Measurements from ENCODE around the gene PLP1. TPM values are rescaled to one million over a fixed set of nuclear protein-coding genes. Genes with fewer than 3 reads are reported as not detected.

The PLP1 gene
- total and polyA plus RNA-seq, 2 of the 8 experiments (the other 6 are each of a cell fraction or from before 2014, with no cell fraction given): 49.2 to 218 TPM

DNA sequence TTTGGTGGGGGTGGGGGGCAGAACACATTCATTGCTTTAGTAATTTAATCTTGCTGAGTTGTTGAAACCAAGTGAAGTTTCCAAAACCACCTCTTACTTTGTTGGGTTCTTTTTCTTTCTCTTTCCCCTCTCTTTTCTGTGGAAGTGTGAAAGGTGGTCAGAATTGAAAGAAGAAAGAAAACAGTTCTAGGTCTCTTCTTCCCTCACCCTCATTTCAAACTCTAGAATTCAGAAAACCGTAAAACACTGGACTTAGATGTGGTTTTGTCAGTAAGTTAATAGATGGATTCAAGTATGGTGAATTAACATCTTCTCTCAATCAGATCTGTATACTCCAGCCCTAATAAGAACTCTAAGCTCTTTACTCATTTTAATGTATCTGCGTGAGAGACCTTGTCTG is 23.7 kb downstream of the PLP1 start:
- Histone ChIP-seq H2AK5ac (ENCODE audit: low read depth, low read length) (no peak overlapping the region), H3K56ac (replicated peaks; ENCODE audit: insufficient read length, low read depth, low read length) (no peak overlapping the region), H3K4me2 (ENCODE audit: insufficient read depth in 1 of 2, low read depth in 2 of 2, low read length in 2 of 2) (no peak overlapping the region), H4K20me1 (replicated peaks in 1 of 2; ENCODE audit: control insufficient read depth in 1 of 2, insufficient read depth in 2 of 2, low read length in 2 of 2) (no peaks in the 10 kb centered on the region), H3K23me2 (ENCODE audit: low read depth, low read length) (no peaks in the 10 kb centered on the region), H3K9me3 (ENCODE audit: insufficient read depth in 2 of 2, low read depth in 1 of 2, low read length in 1 of 2) (no peaks in the 10 kb centered on the region), H3K14ac (ENCODE audit: insufficient read length) (no peak overlapping the region), H3K4me1 (replicated peaks in 1 of 4; ENCODE audit: control insufficient read depth in 3 of 4, insufficient read depth in 4 of 4, low read length in 3 of 4) (no peaks in the 10 kb centered on the region), H2AFZ (ENCODE audit: low read length) (no peak overlapping the region), H3K27me3 (replicated peaks in 1 of 4; ENCODE audit: control insufficient read depth in 3 of 4, extremely low read depth in 1 of 4, insufficient read depth in 3 of 4, low read length in 3 of 4) (no peaks in the 10 kb centered on the region), H4K8ac (ENCODE audit: extremely low read depth, insufficient read depth, low read length) (no peak overlapping the region), H2BK120ac (replicated peaks; ENCODE audit: low read depth, low read length) (no peak overlapping the region), H3K27ac (ENCODE audit: low read depth, low read length) (no peak overlapping the region), H3K4ac (replicated peaks; ENCODE audit: insufficient read length, low read depth, low read length) (no peak overlapping the region), H4K5ac (ENCODE audit: insufficient read length, low read depth, low read length) (no peak overlapping the region), H3K23ac (ENCODE audit: insufficient read length) (no peak overlapping the region), H3K4me3 (ENCODE audit: extremely low read depth in 1 of 4, insufficient read depth in 2 of 4, low read depth in 3 of 4, low read length in 4 of 4) (no peak overlapping the region), H3K9ac (replicated peaks in 1 of 4; ENCODE audit: extremely low read depth in 1 of 4, low read depth in 3 of 4, low read length in 3 of 4) (no peak overlapping the region), H2BK5ac (ENCODE audit: low read depth, low read length) (no peak overlapping the region), H4K91ac (replicated peaks; ENCODE audit: insufficient read length, low read length) (no peak overlapping the region), H3K79me2 (ENCODE audit: control insufficient read depth in 1 of 2, insufficient read depth in 2 of 2, low read length in 2 of 2) (no peaks in the 10 kb centered on the region), H2BK15ac (ENCODE audit: low read length) (no peak overlapping the region), H2BK20ac (ENCODE audit: low read length) (no peak overlapping the region), H3K36me3 (ENCODE audit: control insufficient read depth in 2 of 4, insufficient read depth in 4 of 4, low read length in 3 of 4) (no peaks in the 10 kb centered on the region), H3K79me1 (ENCODE audit: low read depth, low read length) (no peaks in the 10 kb centered on the region), H2BK12ac (ENCODE audit: low read depth, low read length) (no peak overlapping the region), H3K18ac (ENCODE audit: extremely low read depth, low read length) (no peak overlapping the region)
- DNase-seq (ENCODE audit: low read depth in 1 of 2, low spot score in 2 of 2) (no peak), FAIRE-seq (no peak)
- WGBS, 2 experiments (ENCODE audit: extremely low coverage in 1 of 2, insufficient coverage in 1 of 2, insufficient read length in 1 of 2, insufficient replicate concordance in 2 of 2, low coverage in 1 of 2, low lambda C conversion rate in 2 of 2, missing lambda C conversion rate in 1 of 2): 87% methylated on average over 2 of the region's 2 CpGs; no CpG with 5 or more reads in 1 of the 2 experiments
- CTCF ChIA-PET (ENCODE audit: partially characterized antibody): interaction anchor here (1.0 kb wide), 1 partner anchor 27 kb away, joined by 3 read pairs; no protein-coding TSS in a partner anchor
- POLR2A ChIA-PET (ENCODE audit: partially characterized antibody): no interaction called here
- TF ChIP-seq MAFK (IDR thresholded peaks at IDR 0.05; ENCODE audit: low read depth, low read length): no peak
- no peak for TF ChIP-seq EP300 (IDR thresholded peaks at IDR 0.05; ENCODE audit: borderline replicate concordance in 1 of 2, low read depth in 2 of 2, low read length in 2 of 2)
- no peak for TF ChIP-seq PHF8 (conservative IDR thresholded peaks at IDR 0.05; ENCODE audit: low read depth, low read length)
- TF ChIP-seq BACH1 (IDR thresholded peaks at IDR 0.05; ENCODE audit: low read length): no peak
- TF ChIP-seq TBP (IDR thresholded peaks at IDR 0.05; ENCODE audit: low read depth, low read length): no peak
- TF ChIP-seq CREB1 (IDR thresholded peaks at IDR 0.05): no peak
- TF ChIP-seq SIN3A (conservative IDR thresholded peaks at IDR 0.05 in 1 of 2, IDR thresholded peaks at IDR 0.05 in 1 of 2; ENCODE audit: low read depth in 1 of 2, low read length in 2 of 2): no peak
- no peak for TF ChIP-seq SIX5 (IDR thresholded peaks at IDR 0.05; ENCODE audit: low read depth, low read length)
